Fibroblast of mammary gland (primary cell): ENCODE results near the gene BTF3.

Experiments
- DNase-seq: peaks from one replicate; pipeline ENCODE4 v3.0.0-alpha.2; 2010; ENCODE audit warnings: low read depth
- H3K4me3 ChIP-seq: 2 replicates; pipeline ENCODE4 v1.5.1; 2011; ENCODE audit warnings: low read depth, mild to moderate bottlenecking, low read length, moderate library complexity; ENCODE audit not compliant: control insufficient read depth
- TF ChIP-seq, protein P1 (sequence below): conservative IDR thresholded peaks from 2 replicates; pipeline ENCODE4 v1.5.1; 2011; ENCODE audit warnings: low read depth, low read length, inconsistent platforms; ENCODE audit not compliant: control insufficient read depth, insufficient read depth

BTF3 gene

DNA sequence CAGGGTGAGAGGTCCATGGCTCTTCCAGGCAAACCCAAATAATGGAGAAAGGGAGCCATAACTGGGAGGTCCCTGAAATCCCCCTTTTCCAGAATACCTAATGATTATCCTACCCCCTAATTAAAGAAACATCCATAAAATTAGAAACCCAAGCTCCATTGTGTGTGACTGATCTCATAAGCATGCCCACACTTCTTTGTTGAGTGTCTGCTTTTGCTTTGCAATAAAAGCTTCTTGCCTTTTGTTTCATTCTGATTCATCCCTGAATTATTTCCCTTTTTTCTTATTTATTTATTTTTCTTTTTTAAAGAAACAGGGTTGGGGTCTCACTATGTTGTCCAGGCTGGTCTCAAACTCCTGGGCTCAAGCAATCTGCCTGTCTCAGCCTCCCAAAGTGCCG lies 33.1 kb downstream of the BTF3 start:
- no peak for DNase-seq
- TF ChIP-seq, protein P1, sequence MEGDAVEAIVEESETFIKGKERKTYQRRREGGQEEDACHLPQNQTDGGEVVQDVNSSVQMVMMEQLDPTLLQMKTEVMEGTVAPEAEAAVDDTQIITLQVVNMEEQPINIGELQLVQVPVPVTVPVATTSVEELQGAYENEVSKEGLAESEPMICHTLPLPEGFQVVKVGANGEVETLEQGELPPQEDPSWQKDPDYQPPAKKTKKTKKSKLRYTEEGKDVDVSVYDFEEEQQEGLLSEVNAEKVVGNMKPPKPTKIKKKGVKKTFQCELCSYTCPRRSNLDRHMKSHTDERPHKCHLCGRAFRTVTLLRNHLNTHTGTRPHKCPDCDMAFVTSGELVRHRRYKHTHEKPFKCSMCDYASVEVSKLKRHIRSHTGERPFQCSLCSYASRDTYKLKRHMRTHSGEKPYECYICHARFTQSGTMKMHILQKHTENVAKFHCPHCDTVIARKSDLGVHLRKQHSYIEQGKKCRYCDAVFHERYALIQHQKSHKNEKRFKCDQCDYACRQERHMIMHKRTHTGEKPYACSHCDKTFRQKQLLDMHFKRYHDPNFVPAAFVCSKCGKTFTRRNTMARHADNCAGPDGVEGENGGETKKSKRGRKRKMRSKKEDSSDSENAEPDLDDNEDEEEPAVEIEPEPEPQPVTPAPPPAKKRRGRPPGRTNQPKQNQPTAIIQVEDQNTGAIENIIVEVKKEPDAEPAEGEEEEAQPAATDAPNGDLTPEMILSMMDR, result no peak
- H3K4me3 ChIP-seq, result no peak overlapping the region

DNA sequence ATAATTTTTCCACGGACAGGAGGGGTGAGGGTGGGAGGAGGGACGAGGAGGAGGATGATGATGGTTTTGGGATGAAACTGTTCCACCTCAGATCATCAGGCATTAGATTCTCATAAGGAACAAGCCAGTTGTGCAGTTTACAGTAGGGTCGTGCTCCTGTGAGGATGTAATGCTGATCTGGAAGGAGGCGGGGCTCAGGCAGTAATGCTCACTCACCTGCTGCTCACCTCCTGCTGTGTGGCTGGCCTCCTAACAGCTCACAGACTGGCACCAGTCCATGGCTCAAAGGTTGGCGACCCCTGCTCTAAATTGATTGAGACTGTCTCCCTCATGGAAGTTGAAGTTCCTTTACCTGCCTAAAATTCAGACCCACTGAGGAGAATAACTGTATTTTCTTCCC lies 34.0 kb downstream of the BTF3 start:
- TF ChIP-seq, protein P1, result no peak
- no peak for DNase-seq
- H3K4me3 ChIP-seq, result no peak overlapping the region

DNA sequence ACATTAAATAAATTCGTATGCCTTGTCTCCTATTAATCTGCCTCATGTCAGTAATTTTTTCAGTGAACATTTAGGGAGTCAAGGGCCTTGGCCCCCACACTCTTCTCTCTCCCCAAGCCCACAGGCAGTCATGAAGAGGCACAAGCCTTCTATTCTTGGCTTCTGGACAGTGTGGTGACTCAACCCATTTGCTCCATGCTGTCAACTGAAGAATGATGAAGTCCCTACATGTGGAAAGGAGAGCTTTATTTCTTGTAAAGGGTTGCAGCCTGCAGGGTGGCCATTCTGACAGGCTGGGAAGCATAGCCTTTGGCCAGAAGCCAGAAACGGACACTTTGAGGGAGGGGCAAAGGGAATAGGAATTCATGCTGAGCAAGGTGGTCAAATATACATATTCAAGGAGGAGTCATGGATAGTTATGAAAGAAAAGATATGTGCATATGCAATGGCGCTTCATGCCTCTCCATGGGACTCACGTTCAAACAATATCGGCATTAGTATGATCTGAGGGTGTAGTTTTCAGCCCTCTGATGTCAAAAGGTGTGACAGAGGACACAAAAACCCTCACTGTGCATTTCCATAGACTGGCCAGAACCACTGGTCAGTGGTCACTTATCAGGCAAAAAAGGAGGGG lies 35.9 kb downstream of the BTF3 start:
- DNase-seq, result peak; percentile 65
- TF ChIP-seq, protein P1, result no peak
- no peak overlapping the region for H3K4me3 ChIP-seq

DNA sequence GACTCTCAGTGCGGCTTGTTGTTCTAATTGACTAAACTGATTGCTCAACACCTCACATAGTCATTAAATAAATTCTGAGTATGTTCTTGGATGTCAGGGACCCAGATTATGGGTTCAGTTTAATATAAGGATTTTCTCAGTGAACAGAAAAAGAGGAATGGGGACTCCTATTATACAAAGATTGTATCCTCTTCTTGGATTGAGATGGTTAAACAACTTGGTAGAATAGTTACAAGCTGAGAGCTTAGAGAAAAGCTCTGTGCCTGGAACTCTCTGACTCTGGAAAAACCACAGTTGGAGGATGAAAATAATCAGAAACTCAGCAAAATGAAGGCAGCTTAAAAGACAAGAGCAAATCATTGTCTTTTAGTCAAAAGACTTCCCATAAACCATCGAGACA lies 36.7 kb downstream of the BTF3 start:
- TF ChIP-seq, protein P1, result no peak
- DNase-seq, result no peak

DNA sequence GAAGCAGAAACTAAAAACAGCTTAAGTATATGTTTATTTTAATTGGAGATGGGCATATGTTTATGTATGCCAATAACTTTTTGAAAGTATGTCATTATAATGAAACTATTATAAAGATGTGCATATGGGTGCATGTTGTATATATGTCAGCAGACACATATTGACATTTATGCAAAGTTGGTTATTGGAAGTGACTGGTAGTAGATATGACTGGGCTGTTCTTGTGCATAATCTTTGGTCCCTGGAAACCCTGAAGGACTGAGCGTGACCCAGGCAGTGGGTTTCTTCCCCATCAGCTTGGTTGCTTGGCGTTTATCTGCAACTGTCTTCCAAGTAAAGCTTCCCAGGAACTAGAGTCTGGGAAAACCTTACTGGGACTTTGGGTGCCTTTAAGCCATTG lies 41.5 kb downstream of the BTF3 start:
- TF ChIP-seq, protein P1, result no peak
- DNase-seq, result no peak
- no peak overlapping the region for H3K4me3 ChIP-seq

More for the DNA sequence above, 36.7 kb downstream of the BTF3 start:
- no peak overlapping the region for H3K4me3 ChIP-seq

DNA sequence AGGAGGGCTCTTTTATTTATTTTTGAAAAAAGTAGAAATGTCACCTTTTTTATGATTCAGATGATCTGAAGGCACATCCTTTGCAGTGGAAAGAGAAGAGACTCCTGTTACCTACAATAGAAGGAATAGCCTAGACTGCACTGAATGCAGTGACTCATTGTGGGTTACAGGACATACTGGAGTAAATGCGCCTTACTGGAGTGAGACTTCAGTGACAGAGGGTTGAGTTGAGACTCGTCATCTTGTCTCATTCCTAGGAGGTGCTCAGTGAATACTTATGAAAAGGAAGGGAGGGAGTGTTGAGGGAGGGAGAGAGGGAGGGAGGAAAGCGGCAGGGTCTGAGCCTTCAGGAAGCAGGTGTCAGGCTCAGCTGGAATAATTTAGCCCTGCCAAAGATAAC lies 42.0 kb downstream of the BTF3 start:
- no peak overlapping the region for H3K4me3 ChIP-seq
- TF ChIP-seq, protein P1, result no peak
- DNase-seq, result peak; percentile 72

DNA sequence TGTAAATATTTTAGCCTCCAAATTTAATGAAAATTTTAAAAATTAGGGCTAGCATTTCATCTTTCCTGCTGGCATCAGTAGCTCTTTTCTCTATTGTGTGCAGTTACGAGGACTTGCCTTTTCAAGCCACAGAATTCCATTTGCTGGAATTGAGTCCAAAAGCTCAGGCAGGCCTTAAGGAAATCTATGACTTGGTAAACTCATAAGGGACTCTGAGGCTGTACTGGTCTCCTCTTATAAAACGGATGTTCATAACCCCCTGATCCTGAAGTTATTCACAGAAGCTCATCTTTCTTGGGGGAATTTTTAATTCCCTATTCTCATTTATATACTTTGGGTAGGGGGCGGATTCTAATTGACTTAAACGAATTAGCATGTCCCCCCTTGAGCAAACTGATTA lies 43.8 kb downstream of the BTF3 start:
- DNase-seq, result no peak
- TF ChIP-seq, protein P1, result no peak
- no peak overlapping the region for H3K4me3 ChIP-seq
